AG04449 (cell line): Measurements from ENCODE around the gene ARF3.
A peak's percentile ranks its signal among the peaks of the same experiment; 100 is the strongest.

Experiments used
- CTCF ChIA-PET: fragments of 350-600 bp; formaldehyde crosslinking; extraction: SDS; loops from one replicate; lab custom pipeline; 2021; ENCODE audit warnings: antibody characterized with exemption; lab: Yijun Ruan, JAX
- POLR2A ChIA-PET: fragments of 400-600, 350-600 bp; formaldehyde crosslinking; extraction: SDS; loops from one replicate; lab custom pipeline; 2020; ENCODE audit warnings: antibody characterized with exemption, inconsistent platforms; lab: Yijun Ruan, JAX
- DNase-seq: peaks from one replicate; pipeline ENCODE4 v3.0.0-alpha.2; 2010; ENCODE audit warnings: low read depth, low spot score
- H3K4me3 ChIP-seq: 2 replicates; pipeline ENCODE4 v1.5.1; 2011; ENCODE audit warnings: low read depth, mild to moderate bottlenecking, control low read depth, low read length
- TF ChIP-seq, protein P1 (sequence below): IDR thresholded peaks from one replicate; pipeline ENCODE4 v1.5.1; 2011; ENCODE audit warnings: mild to moderate bottlenecking, moderate library complexity, low read length, control low read depth, inconsistent platforms; ENCODE audit not compliant: insufficient read depth; ENCODE audit errors: missing control alignments

Gene ARF3

DNA sequence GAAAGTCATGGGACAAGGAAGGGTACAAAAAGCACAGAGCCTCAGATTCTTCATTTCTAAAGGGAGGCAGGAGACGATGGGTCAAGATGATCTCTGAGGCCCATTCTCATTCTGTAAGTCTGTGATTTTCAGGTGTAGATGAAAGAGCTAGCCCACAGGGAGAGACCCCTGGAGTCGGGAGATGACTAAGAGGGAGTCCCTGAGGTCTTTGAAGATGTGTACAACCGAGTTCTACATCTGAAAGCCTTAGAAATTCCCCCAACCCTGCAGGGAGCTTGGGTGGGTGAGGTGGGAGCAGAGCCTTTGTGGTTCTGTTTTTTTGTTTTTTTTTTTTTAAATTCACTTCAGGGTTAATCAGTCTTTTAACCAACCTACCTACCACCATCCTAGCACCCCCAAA, 11.2 kb upstream of the ARF3 start:
- ChIA-PET POLR2A (no interaction called here), CTCF (interaction anchor here (0.6 to 40.7 kb wide), 6 partner anchors 10 to 124 kb away, joined by 3 to 1340 read pairs (median 15); partner anchors contain the start of genes ARF3, DDN, DDX23 and WNT1)
- TF ChIP-seq, protein P1, sequence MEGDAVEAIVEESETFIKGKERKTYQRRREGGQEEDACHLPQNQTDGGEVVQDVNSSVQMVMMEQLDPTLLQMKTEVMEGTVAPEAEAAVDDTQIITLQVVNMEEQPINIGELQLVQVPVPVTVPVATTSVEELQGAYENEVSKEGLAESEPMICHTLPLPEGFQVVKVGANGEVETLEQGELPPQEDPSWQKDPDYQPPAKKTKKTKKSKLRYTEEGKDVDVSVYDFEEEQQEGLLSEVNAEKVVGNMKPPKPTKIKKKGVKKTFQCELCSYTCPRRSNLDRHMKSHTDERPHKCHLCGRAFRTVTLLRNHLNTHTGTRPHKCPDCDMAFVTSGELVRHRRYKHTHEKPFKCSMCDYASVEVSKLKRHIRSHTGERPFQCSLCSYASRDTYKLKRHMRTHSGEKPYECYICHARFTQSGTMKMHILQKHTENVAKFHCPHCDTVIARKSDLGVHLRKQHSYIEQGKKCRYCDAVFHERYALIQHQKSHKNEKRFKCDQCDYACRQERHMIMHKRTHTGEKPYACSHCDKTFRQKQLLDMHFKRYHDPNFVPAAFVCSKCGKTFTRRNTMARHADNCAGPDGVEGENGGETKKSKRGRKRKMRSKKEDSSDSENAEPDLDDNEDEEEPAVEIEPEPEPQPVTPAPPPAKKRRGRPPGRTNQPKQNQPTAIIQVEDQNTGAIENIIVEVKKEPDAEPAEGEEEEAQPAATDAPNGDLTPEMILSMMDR = no peak
- no peak for DNase-seq
- no peak overlapping the region for H3K4me3 ChIP-seq

DNA sequence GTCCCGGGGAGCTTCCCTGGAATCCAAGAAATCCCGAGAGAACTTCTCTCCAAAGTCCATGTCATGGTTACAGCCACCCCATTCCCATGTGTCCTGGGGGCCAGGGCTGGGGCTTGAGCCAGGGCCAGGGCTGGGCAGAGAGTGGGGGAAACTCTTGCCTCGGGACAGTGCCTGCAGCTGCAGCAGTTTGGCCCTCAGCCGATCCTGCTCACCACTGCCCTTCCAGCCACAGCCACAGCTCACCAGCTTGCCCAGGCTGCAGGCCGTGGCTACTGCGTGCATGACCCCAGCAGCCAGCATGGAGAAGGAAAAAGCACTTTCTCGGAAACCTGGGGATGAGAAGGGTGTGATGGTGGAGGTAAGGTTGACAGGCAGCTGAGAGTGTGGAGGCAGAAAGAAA, 10.7 kb upstream of the ARF3 start:
- POLR2A ChIA-PET = no interaction called here
- TF ChIP-seq, protein P1 = no peak
- CTCF ChIA-PET = interaction anchor here (0.6 to 40.7 kb wide), 5 partner anchors 9 to 125 kb away, joined by 3 to 1340 read pairs (median 16); partner anchors contain the start of genes ARF3, DDN, DDX23 and WNT1
- no peak for DNase-seq
- no peak overlapping the region for H3K4me3 ChIP-seq

DNA sequence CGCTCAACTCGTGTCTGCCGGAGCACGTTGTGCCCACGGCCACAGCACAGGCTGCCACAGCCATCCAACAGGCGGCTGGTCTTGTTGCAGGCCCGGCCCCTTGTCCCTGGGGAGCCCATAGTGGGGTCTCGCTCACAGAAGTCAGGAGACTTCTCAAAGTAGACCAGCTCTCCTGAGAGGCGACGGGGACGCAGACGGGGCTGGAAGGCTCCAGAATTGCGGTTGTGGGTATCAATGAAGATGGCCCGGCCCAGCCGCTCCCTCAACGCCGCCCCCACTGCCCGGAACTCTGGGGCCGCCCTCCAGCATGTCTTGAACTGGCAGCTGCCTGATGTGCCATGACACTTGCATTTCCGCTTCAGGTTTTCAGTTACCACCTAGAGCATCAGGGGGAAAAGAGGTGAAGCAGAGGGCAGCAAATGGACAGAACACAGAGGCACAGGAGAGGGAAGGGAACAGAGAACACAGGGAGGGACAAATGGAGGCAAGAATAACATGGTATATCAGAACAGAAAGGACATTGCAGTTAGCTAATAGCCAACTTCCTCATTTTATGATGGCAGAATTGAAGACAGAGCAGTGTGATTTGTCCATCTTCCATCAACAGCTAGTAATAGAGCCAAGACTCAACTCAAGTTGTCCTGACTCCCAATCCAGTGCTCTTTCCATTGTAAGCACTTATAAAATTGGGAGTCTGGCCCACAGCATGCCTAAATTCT, 9.0 kb upstream of the ARF3 start:
- POLR2A ChIA-PET = interaction anchor here (0.9 kb wide), 1 partner anchor 22 kb away, joined by 3 read pairs; no protein-coding TSS in a partner anchor
- CTCF ChIA-PET = interaction anchor here (0.7 to 40.7 kb wide), 6 partner anchors 8 to 113 kb away, joined by 3 to 1340 read pairs (median 6); partner anchors contain the start of genes ARF3, DDN and WNT1

DNA sequence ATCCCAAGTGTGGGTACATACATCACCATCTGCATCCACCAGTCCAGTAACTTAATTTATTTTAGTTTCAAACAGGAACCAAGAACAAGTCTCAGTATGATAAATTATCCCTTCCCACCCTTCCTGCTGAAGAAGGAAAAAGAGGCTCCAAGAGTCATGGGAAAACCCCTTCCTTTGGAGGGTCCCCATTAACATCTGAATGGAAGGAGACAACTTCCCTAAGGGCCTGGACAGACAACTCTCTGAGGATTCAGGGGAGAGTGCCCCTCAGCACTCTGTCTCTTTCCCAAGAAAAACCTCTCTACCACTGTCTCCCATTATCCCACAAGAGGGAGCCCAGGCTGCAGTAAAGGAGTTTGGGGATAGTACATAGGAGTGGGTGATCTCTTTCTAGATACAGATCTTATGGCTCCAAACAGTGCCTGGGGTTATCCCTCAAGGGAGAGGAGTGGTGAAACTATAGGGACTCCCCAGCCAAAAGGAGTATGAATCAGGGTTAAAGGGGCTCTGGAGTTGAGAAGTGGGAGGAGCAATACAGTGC, 8.1 kb upstream of the ARF3 start:
- DNase-seq = no peak
- TF ChIP-seq, protein P1 = peak; percentile 60
- H3K4me3 ChIP-seq = no peak overlapping the region
- CTCF ChIA-PET = interaction anchor here (0.7 to 40.7 kb wide), 3 partner anchors 28 to 112 kb away, joined by 3 to 1340 read pairs (median 4); partner anchors contain the start of genes DDN and WNT1
- POLR2A ChIA-PET = no interaction called here

More for the DNA sequence above, 9.0 kb upstream of the ARF3 start:
- DNase-seq = no peak
- TF ChIP-seq, protein P1 = no peak
- no peak overlapping the region for H3K4me3 ChIP-seq

DNA sequence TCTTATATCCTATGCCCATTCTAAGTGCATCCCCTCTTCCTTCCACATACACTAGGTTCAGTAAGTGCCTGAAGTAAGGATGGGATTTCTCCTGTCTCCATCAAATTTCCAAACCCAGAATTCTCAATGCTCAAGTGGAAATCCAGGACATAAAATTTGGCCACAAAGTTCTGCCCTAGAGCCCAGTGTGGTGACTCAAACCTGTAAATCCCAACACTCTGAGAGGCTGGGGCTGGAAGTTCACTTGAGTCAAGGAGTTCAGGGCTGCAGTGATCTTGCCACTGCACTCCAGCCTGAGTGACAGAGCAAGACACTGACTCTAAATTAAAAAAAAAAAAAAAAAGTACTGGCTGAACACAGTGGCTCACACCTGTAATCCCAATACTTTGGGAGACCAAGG, 4.5 kb upstream of the ARF3 start:
- no peak overlapping the region for H3K4me3 ChIP-seq
- TF ChIP-seq, protein P1 = no peak
- ChIA-PET POLR2A (no interaction called here), CTCF (interaction anchor here (0.9 to 40.7 kb wide), 6 partner anchors 8 to 109 kb away, joined by 3 to 1340 read pairs (median 4); partner anchors contain the start of genes DDN and WNT1)
- DNase-seq = no peak

- no peak for DNase-seq
- POLR2A ChIA-PET = no interaction called here
- CTCF ChIA-PET = interaction anchor here (0.9 to 40.7 kb wide), 5 partner anchors 9 to 108 kb away, joined by 3 to 1340 read pairs (median 4); partner anchors contain the start of genes DDN, WNT1 and WNT10B
- no peak overlapping the region for H3K4me3 ChIP-seq
- TF ChIP-seq, protein P1 = no peak
These were observed 4.0 kb upstream of the ARF3 start for GRCh38 chr12:48961331-48961730.
